Measurements from ENCODE around the gene WNT1.

The WNT1 gene

GRCh38 chr12:48978291-48978740, at the start of gene WNT1:
TSS of gene WNT1 (plus strand) at chr12:48978322. CDS start at chr12:48978651, 329 bp downstream.
- DNase-seq (ENCODE audit: low read depth): no peak
- H3K4me3 ChIP-seq (ENCODE audit: control insufficient read depth, low read depth, low read length): no peak within 1 kb of the TSS
- TF ChIP-seq CTCF (conservative IDR thresholded peaks at IDR 0.05; ENCODE audit: control insufficient read depth, insufficient read depth, low read depth, low read length): no peak

- no peak for TF ChIP-seq CTCF (conservative IDR thresholded peaks at IDR 0.05; ENCODE audit: control insufficient read depth, insufficient read depth, low read depth, low read length)
- no peak overlapping the region for H3K4me3 ChIP-seq (ENCODE audit: control insufficient read depth, low read depth, low read length)
- no peak for DNase-seq (ENCODE audit: low read depth)
Measured at GRCh38 chr12:48929551-48929950, 48.6 kb upstream of the WNT1 start.

GRCh38 chr12:48930475-48930874, 47.6 kb upstream of the WNT1 start:
- no peak overlapping the region for H3K4me3 ChIP-seq (ENCODE audit: control insufficient read depth, low read depth, low read length)
- DNase-seq (ENCODE audit: low read depth): no peak
- no peak for TF ChIP-seq CTCF (conservative IDR thresholded peaks at IDR 0.05; ENCODE audit: control insufficient read depth, insufficient read depth, low read depth, low read length)

- no peak for TF ChIP-seq CTCF (conservative IDR thresholded peaks at IDR 0.05; ENCODE audit: control insufficient read depth, insufficient read depth, low read depth, low read length)
- DNase-seq (ENCODE audit: low read depth): no peak
- no peak overlapping the region for H3K4me3 ChIP-seq (ENCODE audit: control insufficient read depth, low read depth, low read length)
Measured at GRCh38 chr12:48932878-48933277, 45.2 kb upstream of the WNT1 start.

GRCh38 chr12:48933664-48934311, 44.3 kb upstream of the WNT1 start:
- DNase-seq (ENCODE audit: low read depth): no peak
- no peak for TF ChIP-seq CTCF (conservative IDR thresholded peaks at IDR 0.05; ENCODE audit: control insufficient read depth, insufficient read depth, low read depth, low read length)
- no peak overlapping the region for H3K4me3 ChIP-seq (ENCODE audit: control insufficient read depth, low read depth, low read length)

- DNase-seq (ENCODE audit: low read depth): no peak
- no peak overlapping the region for H3K4me3 ChIP-seq (ENCODE audit: control insufficient read depth, low read depth, low read length)
- TF ChIP-seq CTCF (conservative IDR thresholded peaks at IDR 0.05; ENCODE audit: control insufficient read depth, insufficient read depth, low read depth, low read length): peak; percentile 21
Measured at GRCh38 chr12:48934312-48934706, 43.8 kb upstream of the WNT1 start.

Measured in fibroblast of mammary gland (primary cell).